RWPE1 (cell line): Measurements from ENCODE around the gene SPINK1.

Experiments
- CTCF ChIA-PET: fragments of 350-600 bp; sonication (Branson Sonifier 250); formaldehyde crosslinking; extraction: SDS; loops from one replicate; lab custom pipeline; 2021; lab: Yijun Ruan, JAX
- POLR2A ChIA-PET: fragments of 400-600 bp; formaldehyde crosslinking; extraction: SDS; loops from one replicate; lab custom pipeline; 2020; ENCODE audit warnings: antibody characterized with exemption; ENCODE audit not compliant: low non-redundant PET; lab: Yijun Ruan, JAX
- DNase-seq: peaks from one replicate; pipeline ENCODE4 v3.0.0; 2012; ENCODE audit warnings: low spot score
- H3K27ac ChIP-seq: fragments of 450-650 bp; 2 replicates; pipeline ENCODE4 v1.5.1; 2017
- TF ChIP-seq, protein P1 (sequence below): fragments of 450-650 bp; conservative IDR thresholded peaks from 2 replicates; pipeline ENCODE4 v1.5.1; 2017; ENCODE audit warnings: low read depth, mild to moderate bottlenecking

Gene SPINK1, protein sequence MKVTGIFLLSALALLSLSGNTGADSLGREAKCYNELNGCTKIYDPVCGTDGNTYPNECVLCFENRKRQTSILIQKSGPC

DNA sequence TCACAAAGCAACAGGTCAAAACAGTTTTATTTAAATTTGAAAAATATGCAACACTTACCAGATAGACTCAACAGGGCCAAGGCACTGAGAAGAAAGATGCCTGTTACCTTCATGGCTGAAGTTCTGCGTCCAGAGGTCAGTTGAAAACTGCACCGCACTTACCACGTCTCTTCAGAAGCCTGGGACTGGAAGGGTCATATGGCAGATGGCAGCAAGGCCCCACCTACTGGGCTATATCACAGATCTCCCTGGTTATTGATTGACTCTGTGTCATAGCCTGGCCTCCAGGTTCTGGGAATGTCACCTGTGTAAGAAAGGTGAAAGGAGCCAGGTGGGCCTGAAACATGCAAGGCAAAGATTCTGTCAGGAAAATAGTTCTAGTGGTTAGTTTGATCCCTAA is at the start of gene SPINK1:
Gene SPINK1 (minus strand): TSS at position 207 of the 400 bp plus-strand sequence. CDS start 94 bp downstream, at position 113.
- ChIA-PET POLR2A (no interaction called here), CTCF (interaction anchor here (1.1 to 1.9 kb wide), 2 partner anchors 9 to 204 kb away, joined by 6 to 9 read pairs; no protein-coding TSS in a partner anchor)
- DNase-seq = no peak
- TF ChIP-seq, protein P1, sequence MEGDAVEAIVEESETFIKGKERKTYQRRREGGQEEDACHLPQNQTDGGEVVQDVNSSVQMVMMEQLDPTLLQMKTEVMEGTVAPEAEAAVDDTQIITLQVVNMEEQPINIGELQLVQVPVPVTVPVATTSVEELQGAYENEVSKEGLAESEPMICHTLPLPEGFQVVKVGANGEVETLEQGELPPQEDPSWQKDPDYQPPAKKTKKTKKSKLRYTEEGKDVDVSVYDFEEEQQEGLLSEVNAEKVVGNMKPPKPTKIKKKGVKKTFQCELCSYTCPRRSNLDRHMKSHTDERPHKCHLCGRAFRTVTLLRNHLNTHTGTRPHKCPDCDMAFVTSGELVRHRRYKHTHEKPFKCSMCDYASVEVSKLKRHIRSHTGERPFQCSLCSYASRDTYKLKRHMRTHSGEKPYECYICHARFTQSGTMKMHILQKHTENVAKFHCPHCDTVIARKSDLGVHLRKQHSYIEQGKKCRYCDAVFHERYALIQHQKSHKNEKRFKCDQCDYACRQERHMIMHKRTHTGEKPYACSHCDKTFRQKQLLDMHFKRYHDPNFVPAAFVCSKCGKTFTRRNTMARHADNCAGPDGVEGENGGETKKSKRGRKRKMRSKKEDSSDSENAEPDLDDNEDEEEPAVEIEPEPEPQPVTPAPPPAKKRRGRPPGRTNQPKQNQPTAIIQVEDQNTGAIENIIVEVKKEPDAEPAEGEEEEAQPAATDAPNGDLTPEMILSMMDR = no peak
- no peak within 1 kb of the TSS for H3K27ac ChIP-seq

DNA sequence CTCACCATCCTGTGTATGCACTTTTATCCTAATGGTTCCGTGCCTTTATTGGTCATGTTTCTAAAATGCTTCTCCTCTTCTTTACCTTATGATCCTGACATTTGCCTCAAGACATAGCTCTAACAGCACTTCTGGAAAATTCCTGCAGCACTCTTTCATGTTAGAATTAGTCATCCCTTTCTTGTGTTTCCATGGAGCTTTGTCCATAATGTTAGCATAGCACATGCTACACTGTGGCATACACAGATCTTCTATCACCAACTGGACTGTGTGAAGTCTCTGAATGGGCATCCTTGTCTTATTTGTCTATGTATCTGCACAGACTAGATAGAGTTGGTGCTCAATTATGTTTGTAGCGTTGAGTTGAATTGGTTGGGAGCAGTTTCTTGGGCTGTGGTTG is 49.0 kb upstream of the SPINK1 start:
- DNase-seq = no peak
- H3K27ac ChIP-seq = no peak overlapping the region
- ChIA-PET POLR2A (no interaction called here), CTCF (interaction anchor here (0.6 kb wide), 2 partner anchors 54 to 1062 kb away, joined by 3 read pairs; no protein-coding TSS in a partner anchor)
- TF ChIP-seq, protein P1 = no peak

DNA sequence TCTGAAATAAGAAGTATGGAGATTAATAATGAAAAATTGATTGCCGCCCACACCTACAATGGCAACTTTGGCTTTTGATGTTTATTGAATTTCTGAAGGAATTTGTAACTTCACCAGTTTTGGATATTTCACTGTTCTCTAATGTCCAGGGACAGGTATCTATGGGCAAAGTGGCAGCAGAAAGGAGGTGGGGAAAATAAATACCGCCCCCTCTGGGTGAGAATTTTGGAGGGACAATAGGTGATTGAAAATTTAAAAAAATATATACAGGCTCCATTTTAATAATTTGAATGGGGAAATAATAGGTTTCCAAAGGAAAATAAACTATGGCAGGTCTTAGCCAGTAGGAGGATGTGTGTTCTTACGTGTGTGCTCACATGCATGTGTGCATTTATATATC is 48.3 kb upstream of the SPINK1 start:
- ChIA-PET CTCF (interaction anchor here (0.6 to 1.0 kb wide), 3 partner anchors 55 to 742 kb away, joined by 3 read pairs; no protein-coding TSS in a partner anchor), POLR2A (no interaction called here)
- TF ChIP-seq, protein P1 = no peak
- no peak overlapping the region for H3K27ac ChIP-seq
- DNase-seq = no peak

DNA sequence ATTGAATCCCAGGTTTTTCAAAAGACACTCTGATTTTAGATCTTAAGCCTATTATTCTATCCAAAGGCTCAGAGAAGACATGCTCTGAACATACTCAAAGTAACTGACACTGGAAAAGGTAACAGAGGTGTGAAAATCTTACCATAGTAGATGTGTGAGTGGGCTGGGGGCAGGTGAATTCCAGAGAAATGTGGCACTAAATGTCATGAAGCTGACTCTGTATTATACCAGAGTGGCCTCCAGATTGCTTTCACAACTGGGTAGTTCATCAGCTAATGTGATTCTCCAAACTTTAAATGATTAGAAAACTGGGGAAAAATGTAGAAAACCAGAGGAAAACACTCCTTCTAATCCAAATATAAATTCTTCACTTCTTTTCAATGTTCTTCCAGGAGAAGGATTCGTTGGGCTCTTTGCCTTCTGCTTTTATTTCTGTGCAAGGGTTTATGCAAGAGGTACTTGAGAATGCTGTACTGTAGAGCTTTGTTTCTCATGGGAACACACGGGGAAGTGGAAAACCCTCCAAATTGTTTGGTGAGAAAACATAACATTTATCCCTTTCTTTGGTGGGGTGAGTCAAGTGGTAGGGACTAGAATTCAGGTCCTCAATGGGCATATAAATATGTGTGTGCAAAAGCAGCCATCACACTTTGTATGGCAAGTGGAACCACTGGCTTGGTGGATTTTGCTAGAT is 46.7 kb upstream of the SPINK1 start, which contains the start of gene SCGB3A2:
Gene SCGB3A2 (plus strand): TSS at position 646 of the 694 bp plus-strand sequence. CDS start 93 bp downstream, outside the sequence.
- H3K27ac ChIP-seq = no peak within 1 kb of the TSS
- TF ChIP-seq, protein P1 = no peak
- CTCF ChIA-PET = no interaction called here
- DNase-seq = no peak
- POLR2A ChIA-PET = no interaction called here

DNA sequence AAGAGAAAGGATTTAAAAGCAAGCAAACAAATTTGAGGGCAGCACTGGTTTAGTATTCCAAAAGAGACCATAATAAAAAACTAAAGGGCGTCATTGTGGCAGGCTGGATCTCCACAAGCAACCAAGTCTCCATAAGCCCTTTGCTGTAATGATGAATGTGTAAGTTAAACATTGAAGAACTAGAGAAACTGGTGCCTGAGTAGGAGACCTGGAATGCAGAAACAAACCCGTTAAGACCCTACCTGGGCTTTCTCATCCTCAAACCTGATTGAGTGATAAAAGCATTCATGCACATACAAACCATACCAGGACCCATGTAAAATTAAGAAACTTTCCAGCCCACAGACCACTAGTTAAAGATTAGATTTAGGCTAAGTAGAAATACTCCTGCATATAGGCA is 45.2 kb upstream of the SPINK1 start:
- ChIA-PET CTCF (no interaction called here), POLR2A (no interaction called here)
- no peak overlapping the region for H3K27ac ChIP-seq

DNA sequence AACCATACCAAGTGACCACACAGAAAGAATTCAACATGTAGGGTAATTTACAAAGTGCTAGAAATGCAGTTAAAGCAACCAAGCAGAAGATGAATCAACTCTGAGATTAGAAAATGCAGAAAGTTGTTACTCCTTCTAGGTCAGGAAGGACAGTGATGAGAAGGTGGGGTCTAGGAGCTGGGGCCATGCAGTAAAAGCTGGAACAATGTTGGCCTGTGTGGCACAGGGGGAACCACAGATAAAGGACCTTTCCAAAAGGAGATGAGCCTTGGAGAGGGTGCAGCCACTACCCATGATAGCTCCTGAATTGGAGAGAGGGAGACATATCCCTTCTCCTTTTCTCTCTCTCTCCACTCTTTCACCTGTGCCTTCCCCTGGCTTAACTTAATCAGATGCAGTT is 44.7 kb upstream of the SPINK1 start:
- H3K27ac ChIP-seq = no peak overlapping the region
- POLR2A ChIA-PET = no interaction called here
- DNase-seq = no peak
- TF ChIP-seq, protein P1 = no peak
- CTCF ChIA-PET = no interaction called here

More for the DNA sequence above, 45.2 kb upstream of the SPINK1 start:
- no peak for DNase-seq
- TF ChIP-seq, protein P1 = no peak
